Central memory CD8-positive, alpha-beta T cell (primary cell): ENCODE results near the gene FDX2.

Experiments used
- ATAC-seq: fragments of 150-1000 bp; cut with Tn5 transposase; replicated peaks from 2 replicates; pipeline ENCODE4 v1.10.0; 2022; ENCODE audit warnings: mild to moderate bottlenecking, moderate FRiP score, moderate number of reproducible peaks; ENCODE audit not compliant: poor library complexity, severe bottlenecking; ENCODE audit errors: extremely low read depth
- DNase-seq, 2 donors: peaks; one replicate each; pipeline ENCODE4 v3.0.0; 2021; ENCODE audit warnings: low spot score in 2 of 2
- H3K27ac Mint-ChIP-seq: one replicate; pipeline ENCODE4 v1.8.0; 2022; ENCODE audit warnings: low read depth, mild to moderate bottlenecking, moderate library complexity, mixed read lengths
- H3K27me3 Mint-ChIP-seq: one replicate; pipeline ENCODE4 v1.8.0; 2022; ENCODE audit warnings: mixed read lengths
- H3K36me3 Mint-ChIP-seq: one replicate; pipeline ENCODE4 v1.8.0; 2022; ENCODE audit warnings: mild to moderate bottlenecking, moderate library complexity, mixed read lengths; ENCODE audit not compliant: insufficient read depth
- H3K4me1 Mint-ChIP-seq: one replicate; pipeline ENCODE4 v1.8.0; 2022; ENCODE audit warnings: mixed read lengths
- H3K4me3 Mint-ChIP-seq: one replicate; pipeline ENCODE4 v1.8.0; 2022; ENCODE audit warnings: mild to moderate bottlenecking, moderate library complexity, mixed read lengths
- H3K9me3 Mint-ChIP-seq: one replicate; pipeline ENCODE4 v1.8.0; 2022; ENCODE audit warnings: mixed read lengths

Gene FDX2

GRCh38 chr19:10309423-10309822 lies 6.4 kb downstream of the FDX2 start, which contains the start of gene ZGLP1:
Gene ZGLP1 (minus strand): TSS chr19:10309815.
- no peaks in the 10 kb centered on the region for H3K27me3 Mint-ChIP-seq
- H3K4me3 Mint-ChIP-seq: no peak within 1 kb of the TSS
- H3K36me3 Mint-ChIP-seq: peaks cover 4% of the 10 kb centered on the region
- no peak for ATAC-seq
- no peak within 1 kb of the TSS for H3K27ac Mint-ChIP-seq
- no peaks in the 10 kb centered on the region for H3K9me3 Mint-ChIP-seq
- DNase-seq: no peak
- peaks cover 3% of the 10 kb centered on the region for H3K4me1 Mint-ChIP-seq

DNA sequence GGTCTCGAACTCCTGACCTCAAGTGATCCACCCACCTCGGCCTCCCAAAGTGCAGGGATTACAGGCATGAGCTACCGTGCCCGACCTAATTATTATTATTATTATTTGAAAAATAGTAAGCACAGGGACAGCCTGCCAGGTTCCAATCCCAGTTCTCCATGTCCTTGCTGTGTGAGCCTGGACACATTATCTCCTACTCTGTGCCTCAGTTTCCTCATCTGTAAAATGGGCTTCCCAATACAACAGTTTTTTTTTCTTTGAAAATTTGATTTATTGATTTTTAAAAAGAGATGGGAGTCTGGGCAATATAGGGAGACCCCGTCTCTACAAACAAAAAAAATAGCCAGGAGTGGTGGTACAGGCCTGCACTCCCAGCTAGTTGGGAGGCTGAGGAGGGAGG lies 9.5 kb downstream of the FDX2 start:
- no peaks in the 10 kb centered on the region for H3K9me3 Mint-ChIP-seq
- H3K27me3 Mint-ChIP-seq: no peaks in the 10 kb centered on the region
- H3K4me3 Mint-ChIP-seq: no peak overlapping the region
- peaks cover 3% of the 10 kb centered on the region for H3K36me3 Mint-ChIP-seq
- no peak overlapping the region for H3K27ac Mint-ChIP-seq
- no peaks in the 10 kb centered on the region for H3K4me1 Mint-ChIP-seq
- ATAC-seq (no peak), DNase-seq (no peak)

DNA sequence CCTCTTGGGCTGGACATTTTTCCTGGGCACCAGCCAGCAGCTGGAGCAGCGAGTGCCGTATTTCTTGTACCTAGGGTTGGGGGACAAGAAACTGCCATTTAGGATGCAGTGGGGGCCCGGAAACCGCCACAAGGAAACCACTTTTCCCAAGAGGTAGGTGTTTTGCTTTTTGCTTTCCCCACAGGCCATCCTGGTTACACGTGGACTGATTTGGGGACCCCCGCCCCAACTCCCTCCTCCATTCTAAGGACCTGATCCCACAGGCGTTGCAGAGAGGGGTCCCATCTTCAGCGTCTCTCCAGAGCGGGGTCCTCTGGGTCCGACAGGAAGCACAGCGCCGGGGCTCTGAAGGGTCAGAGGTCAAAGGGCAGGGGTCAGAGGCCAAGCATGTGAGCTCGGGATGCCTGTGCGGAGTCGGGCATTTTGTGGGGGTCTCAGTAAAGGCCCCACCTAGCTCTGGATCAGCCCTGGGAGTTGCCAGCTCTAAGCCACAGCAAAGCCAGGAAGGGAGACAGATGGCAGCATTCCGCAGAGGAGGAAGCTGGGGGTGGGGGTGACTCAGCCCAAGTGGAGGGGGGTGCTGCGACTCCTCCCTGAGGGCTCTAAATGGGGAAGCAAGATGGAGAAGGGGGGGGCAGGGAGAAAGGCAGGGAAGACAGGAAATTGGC lies 10.5 kb downstream of the FDX2 start:
- Mint-ChIP-seq H3K36me3 (peaks cover 4% of the 10 kb centered on the region), H3K9me3 (no peaks in the 10 kb centered on the region), H3K4me3 (no peak overlapping the region), H3K27ac (no peak overlapping the region), H3K4me1 (no peaks in the 10 kb centered on the region), H3K27me3 (no peaks in the 10 kb centered on the region)
- ATAC-seq (no peak), DNase-seq (no peak)

DNA sequence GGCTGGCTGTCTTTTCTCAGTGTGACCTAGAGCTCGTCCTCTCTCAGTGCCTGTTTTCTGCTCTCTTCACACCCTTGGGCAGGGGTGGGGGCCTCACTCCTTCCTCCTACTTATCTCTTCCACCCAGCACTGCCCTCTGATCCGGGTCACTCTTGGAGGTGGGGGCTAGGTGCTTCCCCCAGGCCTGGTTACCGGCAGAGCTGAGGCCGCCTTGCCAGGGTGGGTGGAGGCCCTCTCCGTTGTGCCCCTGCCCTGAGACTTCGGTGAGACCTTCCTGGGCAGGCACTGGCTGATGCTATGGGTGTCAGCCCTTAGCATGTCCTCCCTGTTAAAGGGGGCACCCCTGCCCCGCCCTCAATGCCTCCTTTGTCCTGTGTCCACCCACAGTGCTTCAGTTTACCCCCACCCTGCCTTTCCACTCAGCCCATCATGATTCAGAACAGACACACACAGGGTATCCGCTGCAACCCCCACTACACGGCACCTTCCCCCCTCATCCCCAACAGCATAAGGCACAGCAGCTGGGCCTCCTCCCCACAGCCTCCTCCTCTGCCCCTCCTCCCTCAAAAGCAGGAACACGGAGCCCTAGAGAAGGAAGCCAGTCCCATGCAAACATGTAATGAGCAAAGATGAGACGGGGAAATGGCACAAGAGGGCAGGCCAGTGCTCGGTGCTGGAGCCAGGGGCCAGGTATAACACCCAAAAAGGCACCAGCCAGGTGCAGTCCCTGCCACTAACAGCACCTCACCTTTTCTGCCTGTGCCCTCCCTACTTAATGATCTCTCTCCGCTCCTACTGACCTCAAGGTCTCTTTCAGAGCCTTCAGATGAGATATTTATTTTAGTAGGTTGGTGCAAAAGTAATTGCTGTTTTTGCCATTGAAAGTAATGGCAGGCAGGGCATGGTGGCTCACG lies 16.0 kb downstream of the FDX2 start:
- DNase-seq: no peak
- no peak for ATAC-seq
- no peak overlapping the region for H3K4me3 Mint-ChIP-seq
- H3K36me3 Mint-ChIP-seq: peaks cover 4% of the 10 kb centered on the region
- H3K4me1 Mint-ChIP-seq: peaks cover 8% of the 10 kb centered on the region
- H3K27me3 Mint-ChIP-seq: no peaks in the 10 kb centered on the region
- no peak overlapping the region for H3K27ac Mint-ChIP-seq
- no peaks in the 10 kb centered on the region for H3K9me3 Mint-ChIP-seq

- ATAC-seq (no peak), DNase-seq (no peak)
- peaks cover 30% of the 10 kb centered on the region for H3K4me1 Mint-ChIP-seq
- peak overlapping the region; percentile 80 for H3K4me3 Mint-ChIP-seq
- H3K9me3 Mint-ChIP-seq: no peaks in the 10 kb centered on the region
- H3K27ac Mint-ChIP-seq: peak overlapping the region; percentile 66
- peaks cover 11% of the 10 kb centered on the region for H3K36me3 Mint-ChIP-seq
- peaks cover 27% of the 10 kb centered on the region for H3K27me3 Mint-ChIP-seq
Measured at GRCh38 chr19:10295847-10296591, 19.8 kb downstream of the FDX2 start.

DNA sequence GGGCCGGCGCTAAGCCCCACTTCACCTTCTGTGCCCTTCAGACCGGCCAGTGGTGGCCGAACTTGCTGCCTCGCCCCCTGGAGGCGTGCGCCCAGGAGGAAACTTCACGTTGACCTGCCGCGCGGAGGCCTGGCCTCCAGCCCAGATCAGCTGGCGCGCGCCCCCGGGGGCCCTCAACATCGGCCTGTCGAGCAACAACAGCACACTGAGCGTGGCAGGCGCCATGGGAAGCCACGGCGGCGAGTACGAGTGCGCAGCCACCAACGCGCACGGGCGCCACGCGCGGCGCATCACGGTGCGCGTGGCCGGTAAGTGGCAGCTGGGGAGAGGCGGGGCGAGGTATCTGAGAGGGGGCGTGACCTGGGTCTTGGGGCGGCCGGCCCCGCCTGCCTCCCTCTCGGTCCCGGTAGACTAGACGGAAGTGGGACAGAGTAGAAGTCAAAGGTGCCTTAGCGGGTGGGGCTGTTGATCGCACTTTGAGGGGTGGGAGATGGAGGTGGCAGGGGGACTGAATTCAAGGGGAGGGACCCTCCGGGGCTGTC lies 20.4 kb downstream of the FDX2 start:
- peak; percentile 52 to 63 for DNase-seq
- peak overlapping the region; percentile 66 for H3K27ac Mint-ChIP-seq
- H3K27me3 Mint-ChIP-seq: peaks cover 33% of the 10 kb centered on the region

DNA sequence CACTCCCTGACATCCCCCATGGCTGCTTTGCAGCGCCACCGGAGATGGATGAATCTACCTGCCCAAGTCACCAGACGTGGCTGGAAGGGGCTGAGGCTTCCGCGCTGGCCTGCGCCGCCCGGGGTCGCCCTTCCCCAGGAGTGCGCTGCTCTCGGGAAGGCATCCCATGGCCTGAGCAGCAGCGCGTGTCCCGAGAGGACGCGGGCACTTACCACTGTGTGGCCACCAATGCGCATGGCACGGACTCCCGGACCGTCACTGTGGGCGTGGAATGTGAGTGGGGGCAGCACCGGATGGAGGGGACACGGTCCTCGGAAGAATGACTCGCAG lies 21.5 kb downstream of the FDX2 start:
- DNase-seq (no peak), ATAC-seq (no peak)
- peaks cover 42% of the 10 kb centered on the region for H3K27me3 Mint-ChIP-seq
- peaks cover 42% of the 10 kb centered on the region for H3K4me1 Mint-ChIP-seq
- peak overlapping the region; percentile 80 for H3K4me3 Mint-ChIP-seq
- peaks cover 13% of the 10 kb centered on the region for H3K36me3 Mint-ChIP-seq
- H3K9me3 Mint-ChIP-seq: no peaks in the 10 kb centered on the region
- no peak overlapping the region for H3K27ac Mint-ChIP-seq

More for the DNA sequence above, 20.4 kb downstream of the FDX2 start:
- Mint-ChIP-seq H3K4me1 (peaks cover 36% of the 10 kb centered on the region), H3K4me3 (peak overlapping the region; percentile 80), H3K36me3 (peaks cover 12% of the 10 kb centered on the region), H3K9me3 (no peaks in the 10 kb centered on the region)
- ATAC-seq: peak; percentile 70

DNA sequence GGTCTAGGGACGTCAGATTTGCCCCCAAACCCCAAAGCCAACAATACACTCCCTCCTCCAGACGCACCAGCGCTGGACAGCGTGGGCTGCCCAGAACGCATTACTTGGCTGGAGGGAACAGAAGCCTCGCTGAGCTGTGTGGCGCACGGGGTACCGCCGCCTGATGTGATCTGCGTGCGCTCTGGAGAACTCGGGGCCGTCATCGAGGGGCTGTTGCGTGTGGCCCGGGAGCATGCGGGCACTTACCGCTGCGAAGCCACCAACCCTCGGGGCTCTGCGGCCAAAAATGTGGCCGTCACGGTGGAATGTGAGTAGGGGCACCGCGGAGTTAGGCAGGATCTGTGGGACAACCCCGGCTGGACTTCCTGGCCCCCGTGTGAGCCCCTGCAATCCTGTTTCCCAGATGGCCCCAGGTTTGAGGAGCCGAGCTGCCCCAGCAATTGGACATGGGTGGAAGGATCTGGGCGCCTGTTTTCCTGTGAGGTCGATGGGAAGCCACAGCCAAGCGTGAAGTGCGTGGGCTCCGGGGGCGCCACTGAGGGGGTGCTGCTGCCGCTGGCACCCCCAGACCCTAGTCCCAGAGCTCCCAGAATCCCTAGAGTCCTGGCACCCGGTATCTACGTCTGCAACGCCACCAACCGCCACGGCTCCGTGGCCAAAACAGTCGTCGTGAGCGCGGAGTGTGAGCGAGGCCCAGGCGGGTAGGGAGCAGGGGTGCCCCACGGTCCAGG lies 22.0 kb downstream of the FDX2 start:
- DNase-seq (no peak), ATAC-seq (no peak)
- H3K27me3 Mint-ChIP-seq: peaks cover 48% of the 10 kb centered on the region
- no peaks in the 10 kb centered on the region for H3K9me3 Mint-ChIP-seq
- H3K36me3 Mint-ChIP-seq: peaks cover 15% of the 10 kb centered on the region
- peak overlapping the region; percentile 85 for H3K27ac Mint-ChIP-seq
- peaks cover 48% of the 10 kb centered on the region for H3K4me1 Mint-ChIP-seq
- H3K4me3 Mint-ChIP-seq: peak overlapping the region; percentile 87

GRCh38 chr19:10292789-10293636 lies 22.8 kb downstream of the FDX2 start:
- Mint-ChIP-seq H3K4me3 (peak overlapping the region; percentile 87), H3K9me3 (no peaks in the 10 kb centered on the region), H3K36me3 (peaks cover 15% of the 10 kb centered on the region), H3K27me3 (peaks cover 55% of the 10 kb centered on the region), H3K4me1 (peaks cover 52% of the 10 kb centered on the region), H3K27ac (peak overlapping the region; percentile 85)
- ATAC-seq (no peak), DNase-seq (no peak)

DNA sequence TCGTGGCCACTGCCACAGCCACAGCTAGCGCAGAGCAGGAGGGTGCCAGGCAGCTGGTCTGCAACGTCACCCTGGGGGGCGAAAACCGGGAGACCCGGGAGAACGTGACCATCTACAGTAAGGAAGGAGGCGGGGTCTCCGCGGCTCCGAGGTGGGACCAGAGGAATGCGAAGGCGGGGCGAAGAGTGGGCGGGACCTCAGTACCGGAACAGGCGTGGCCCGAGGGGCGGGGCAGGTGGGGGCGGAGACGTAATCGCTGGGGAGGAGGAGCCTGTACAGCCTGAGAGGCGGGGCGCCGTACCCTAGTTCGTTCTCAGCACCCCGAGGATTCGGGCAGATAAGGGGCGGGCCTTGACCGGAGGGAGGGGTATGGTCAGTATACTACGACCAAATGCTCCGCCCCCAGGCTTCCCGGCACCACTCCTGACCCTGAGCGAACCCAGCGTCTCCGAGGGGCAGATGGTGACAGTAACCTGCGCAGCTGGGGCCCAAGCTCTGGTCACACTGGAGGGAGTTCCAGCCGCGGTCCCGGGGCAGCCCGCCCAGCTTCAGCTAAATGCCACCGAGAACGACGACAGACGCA lies 23.5 kb downstream of the FDX2 start:
- peaks cover 52% of the 10 kb centered on the region for H3K4me1 Mint-ChIP-seq
- peak overlapping the region; percentile 87 for H3K4me3 Mint-ChIP-seq
- peaks cover 16% of the 10 kb centered on the region for H3K36me3 Mint-ChIP-seq
- DNase-seq (peak in 1 of 2 donors; percentile 48), ATAC-seq (no peak)
- H3K27ac Mint-ChIP-seq: peak overlapping the region; percentile 85
- H3K27me3 Mint-ChIP-seq: peaks cover 62% of the 10 kb centered on the region
- no peaks in the 10 kb centered on the region for H3K9me3 Mint-ChIP-seq

GRCh38 chr19:10291554-10292205 lies 24.1 kb downstream of the FDX2 start:
- ATAC-seq (no peak), DNase-seq (no peak)
- Mint-ChIP-seq H3K27ac (peak overlapping the region; percentile 85), H3K4me1 (peaks cover 57% of the 10 kb centered on the region), H3K36me3 (peaks cover 16% of the 10 kb centered on the region), H3K27me3 (peaks cover 62% of the 10 kb centered on the region), H3K9me3 (no peaks in the 10 kb centered on the region), H3K4me3 (peak overlapping the region; percentile 87)
